SU-DHL-6 (cell line): Measurements from ENCODE around the gene EIF4G2.

ENCODE experiments used
- EZH2phosphoT487 ChIP-seq: fragments of 200-600 bp; sonication (generic), shearing (Covaris generic); conservative IDR thresholded peaks from 2 replicates; pipeline ENCODE4 v1.6.1; 2018; ENCODE audit warnings: mild to moderate bottlenecking, antibody characterized with exemption, low read length, moderate library complexity, mixed read lengths
- TF ChIP-seq, protein P1 (sequence below): fragments of 200-600 bp; sonication (generic); IDR thresholded peaks from one replicate; pipeline ENCODE4 v1.5.1; 2017; ENCODE audit warnings: antibody characterized with exemption, mild to moderate bottlenecking, low read length, moderate library complexity; ENCODE audit not compliant: insufficient read depth, poor library complexity, severe bottlenecking

DNA sequence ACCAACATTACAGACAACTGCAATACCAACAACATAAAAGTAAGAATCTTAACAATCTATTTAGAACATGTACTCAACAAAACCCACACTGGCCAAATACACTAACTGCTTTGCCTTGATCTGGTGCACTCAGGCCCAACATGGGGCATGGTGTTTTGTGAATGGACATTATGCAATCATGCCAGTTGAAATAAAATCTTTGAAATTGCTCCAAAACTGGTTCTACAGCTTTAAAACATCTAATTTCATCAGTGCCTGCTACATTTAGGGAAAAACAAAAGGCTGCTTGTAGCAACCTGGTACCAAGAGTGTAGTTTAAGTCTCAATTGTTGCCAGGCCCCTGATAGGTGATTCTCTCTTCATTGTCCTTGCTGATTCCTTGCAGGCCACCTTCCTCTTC lies 61.0 kb downstream of the EIF4G2 start:
- TF ChIP-seq, protein P1, sequence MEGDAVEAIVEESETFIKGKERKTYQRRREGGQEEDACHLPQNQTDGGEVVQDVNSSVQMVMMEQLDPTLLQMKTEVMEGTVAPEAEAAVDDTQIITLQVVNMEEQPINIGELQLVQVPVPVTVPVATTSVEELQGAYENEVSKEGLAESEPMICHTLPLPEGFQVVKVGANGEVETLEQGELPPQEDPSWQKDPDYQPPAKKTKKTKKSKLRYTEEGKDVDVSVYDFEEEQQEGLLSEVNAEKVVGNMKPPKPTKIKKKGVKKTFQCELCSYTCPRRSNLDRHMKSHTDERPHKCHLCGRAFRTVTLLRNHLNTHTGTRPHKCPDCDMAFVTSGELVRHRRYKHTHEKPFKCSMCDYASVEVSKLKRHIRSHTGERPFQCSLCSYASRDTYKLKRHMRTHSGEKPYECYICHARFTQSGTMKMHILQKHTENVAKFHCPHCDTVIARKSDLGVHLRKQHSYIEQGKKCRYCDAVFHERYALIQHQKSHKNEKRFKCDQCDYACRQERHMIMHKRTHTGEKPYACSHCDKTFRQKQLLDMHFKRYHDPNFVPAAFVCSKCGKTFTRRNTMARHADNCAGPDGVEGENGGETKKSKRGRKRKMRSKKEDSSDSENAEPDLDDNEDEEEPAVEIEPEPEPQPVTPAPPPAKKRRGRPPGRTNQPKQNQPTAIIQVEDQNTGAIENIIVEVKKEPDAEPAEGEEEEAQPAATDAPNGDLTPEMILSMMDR = no peak
- TF ChIP-seq EZH2phosphoT487 = no peak
